ENCODE results near the gene IL17B.
A peak's percentile ranks its signal among the peaks of the same experiment; 100 is the strongest.

Gene IL17B

DNA sequence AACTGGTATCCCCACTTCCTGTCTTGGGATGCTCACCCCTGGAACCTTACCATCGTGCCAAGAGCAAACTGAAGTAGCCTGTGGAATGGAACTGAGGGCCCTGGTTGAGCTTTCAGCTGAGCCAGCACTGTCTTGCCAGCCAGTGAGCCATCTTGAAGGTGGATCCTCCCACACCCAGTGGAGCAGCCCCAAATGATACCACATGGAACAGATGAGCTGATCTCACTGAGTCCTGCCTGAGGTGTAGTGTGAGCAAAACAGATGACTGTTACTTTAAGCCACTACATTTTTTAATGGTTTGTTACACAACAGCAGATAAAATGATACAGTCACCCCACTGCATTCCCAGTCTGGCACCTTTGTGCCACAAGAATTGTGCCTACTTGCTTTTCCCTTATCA, 23.4 kb downstream of the IL17B start:
- no peak for DNase-seq

DNA sequence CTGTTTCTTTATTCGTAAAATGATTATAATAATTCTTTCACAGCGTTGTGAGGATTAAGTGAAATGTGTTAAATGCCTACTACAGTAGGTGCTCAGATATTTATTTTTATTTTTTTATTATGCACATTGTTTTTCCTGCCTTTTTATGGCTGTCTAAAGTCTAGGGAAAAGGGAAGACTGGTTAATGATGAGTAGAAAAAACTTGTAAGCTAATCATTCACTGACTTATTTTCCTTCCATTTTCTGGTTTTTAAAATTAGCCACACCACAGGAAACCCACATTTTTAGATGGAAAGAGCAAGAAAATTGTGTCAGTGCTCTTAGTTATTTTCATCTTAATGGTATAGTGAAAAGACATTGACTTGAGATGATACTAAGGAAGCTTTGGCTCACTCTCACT, 25.2 kb downstream of the IL17B start:
- no peak for DNase-seq

DNA sequence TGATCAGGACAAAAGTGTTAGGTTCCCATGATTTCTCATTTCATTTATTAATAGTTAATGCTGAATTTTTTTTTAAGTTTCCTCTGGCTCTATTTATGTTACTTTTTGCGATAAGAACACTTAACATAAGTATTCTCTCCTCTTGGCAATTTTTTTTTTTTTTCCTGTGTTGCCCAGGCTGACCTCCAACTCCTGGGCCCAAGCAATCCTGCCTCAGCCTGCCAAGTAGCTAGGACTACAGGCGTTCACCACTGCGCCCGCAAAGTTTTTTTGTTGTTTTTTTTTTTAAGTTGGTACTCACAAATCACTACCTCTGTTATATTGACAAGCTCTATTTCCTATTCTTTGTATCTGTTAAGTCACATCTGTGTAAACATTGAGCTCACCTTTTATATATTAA, 26.9 kb downstream of the IL17B start:
- no peak for DNase-seq

DNA sequence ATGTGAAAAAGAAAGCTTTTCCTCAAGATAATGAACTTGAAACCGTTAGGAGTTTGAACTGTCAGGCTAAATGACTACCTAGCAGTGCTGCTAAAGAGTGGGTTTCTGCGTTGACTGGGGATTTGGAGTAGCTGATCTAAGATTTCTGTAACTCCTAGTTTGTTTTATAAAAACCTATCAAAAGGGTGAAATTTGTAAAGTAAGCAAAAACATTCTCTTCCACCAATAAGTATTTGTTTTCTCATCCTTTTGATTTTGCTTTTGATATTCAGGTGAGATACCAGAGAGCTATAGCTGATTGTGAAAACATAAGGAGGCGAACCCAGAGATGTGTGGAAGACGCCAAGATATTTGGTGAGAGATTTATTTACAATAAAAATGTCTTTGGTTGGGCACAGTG, 29.7 kb downstream of the IL17B start:
- DNase-seq: no peak

DNA sequence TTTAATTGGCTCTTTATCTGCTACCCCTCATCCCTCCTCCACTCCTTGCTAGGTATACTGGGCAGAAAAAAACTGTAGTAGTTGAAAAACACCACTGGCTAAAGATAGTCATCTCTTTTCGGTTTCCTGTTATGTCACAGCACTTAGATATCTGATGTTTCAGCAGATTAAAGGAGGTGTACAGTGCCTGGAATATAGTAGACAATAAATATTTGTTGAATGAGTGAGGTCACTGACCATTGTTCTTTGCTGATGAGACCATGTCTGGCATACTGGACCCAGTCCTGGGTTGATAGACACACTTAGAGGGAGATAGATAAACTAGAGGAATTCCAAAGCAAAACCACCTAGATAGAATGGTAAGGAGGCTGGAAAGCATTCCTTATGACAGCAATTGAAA, 30.6 kb downstream of the IL17B start:
- no peak for DNase-seq

DNA sequence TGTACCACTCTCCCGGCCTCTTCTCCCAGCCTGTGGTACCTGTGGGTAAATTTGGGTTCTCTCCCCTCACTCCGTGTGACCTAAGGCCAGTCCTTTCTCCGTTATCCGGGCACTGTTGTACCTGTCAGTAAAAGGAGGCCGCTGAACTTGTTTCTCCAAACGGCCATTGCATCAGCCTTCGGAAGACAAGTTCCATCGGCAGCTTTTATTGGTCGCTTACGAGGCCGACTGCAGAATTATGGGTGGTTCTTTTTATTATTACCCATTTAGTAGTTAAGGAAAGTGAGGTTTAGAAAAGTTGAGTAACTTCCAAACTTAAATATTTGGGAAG, 33.2 kb downstream of the IL17B start:
- DNase-seq: no peak

DNA sequence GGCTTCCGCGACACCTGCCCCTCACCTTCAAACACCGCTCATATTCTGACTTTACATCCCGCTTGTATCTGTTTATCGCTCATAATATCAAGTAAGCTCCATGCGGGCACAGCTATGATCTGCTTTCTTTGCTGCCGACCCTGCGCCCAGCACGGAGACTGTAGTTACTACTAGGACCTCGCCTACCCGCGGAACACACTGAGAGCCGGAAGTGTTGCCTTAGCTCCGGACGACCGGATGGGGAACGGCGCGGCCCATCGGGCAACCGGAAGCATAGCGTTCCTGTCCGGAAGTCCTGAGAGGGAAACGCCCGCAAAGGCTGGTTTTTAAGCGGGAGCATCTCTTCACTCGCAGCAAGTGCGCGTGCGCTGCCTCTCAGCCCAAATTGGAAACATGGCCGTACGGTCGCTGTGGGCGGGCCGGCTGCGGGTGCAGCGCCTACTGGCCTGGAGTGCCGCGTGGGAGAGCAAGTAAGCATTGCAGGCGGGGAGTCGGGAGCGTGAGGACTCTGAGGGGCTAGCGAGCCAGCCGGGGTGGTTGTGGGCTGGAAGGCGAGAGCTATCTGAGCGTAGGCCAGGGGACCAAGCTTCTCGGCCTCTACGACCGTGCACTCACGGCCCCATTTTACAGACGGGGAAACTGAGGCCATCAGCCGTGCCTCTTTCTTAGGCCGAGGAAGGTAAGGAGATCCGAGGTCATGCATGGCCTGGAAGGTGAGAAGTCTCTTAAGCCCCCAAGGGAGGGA, 33.8 kb downstream of the IL17B start, which contains the start of gene GRPEL2:
Gene GRPEL2, plus strand, starts transcription at position 353 of the 745 bp plus-strand sequence. Its CDS starts 41 bp downstream, at position 394.
- peak; percentile 96 to 98 for DNase-seq

DNA sequence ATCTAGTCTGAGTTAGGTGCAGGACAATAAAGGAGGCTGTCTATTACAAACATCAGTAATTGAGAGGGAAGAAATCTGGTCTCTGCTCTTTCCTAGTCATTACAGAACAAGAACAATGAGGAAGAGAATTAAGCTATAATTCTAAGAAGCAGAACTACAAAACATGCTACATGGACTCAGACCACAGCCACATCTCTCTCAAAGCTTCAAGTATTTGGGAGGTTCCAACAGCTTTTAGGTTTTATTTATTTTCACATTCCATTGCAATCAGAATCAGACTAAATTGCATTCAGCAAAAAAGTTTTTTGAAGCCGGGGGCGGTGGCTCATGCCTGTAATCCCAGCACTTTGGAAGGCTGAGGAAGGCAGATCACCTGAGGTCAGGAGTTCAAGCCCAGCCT, 34.9 kb downstream of the IL17B start:
- DNase-seq: no peak

DNA sequence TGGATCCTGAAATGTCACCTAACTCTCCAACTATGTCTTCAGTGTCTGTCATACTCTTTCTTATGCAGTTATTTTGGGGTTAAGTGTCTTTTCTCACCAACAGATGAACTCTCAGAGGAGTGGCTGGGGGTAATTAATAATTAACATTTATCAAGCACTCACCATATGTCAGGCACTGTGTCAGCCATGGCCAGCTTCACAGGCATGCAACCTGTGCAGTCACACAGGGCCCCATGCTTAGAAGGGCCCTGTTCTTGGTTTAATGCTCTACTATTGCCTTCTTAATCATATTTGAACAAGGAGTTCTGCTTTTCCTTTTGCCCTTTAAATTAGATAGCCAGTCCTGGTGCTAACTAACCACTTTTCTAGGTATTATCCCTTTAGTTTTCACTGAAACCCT, 37.2 kb downstream of the IL17B start:
- DNase-seq: no peak

DNA sequence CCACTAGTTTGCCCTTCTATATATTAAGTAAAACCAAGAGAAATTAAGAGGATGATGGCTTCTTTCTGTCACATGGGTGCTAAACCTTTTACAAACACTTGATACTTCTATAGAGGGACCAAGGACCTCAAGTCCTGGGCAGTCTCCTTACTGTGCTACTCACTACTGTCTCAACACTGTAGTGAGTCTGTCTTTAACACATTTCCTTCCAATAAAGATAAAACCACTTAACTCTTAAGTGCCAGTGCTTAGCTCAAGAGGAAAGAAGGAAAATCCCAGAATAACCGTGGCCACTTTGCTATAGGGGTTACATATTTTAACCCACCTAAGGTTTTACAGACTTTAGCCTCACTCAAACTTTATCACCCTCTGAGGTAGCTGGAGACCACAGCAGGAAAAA, 38.2 kb downstream of the IL17B start:
- DNase-seq: no peak

DNA sequence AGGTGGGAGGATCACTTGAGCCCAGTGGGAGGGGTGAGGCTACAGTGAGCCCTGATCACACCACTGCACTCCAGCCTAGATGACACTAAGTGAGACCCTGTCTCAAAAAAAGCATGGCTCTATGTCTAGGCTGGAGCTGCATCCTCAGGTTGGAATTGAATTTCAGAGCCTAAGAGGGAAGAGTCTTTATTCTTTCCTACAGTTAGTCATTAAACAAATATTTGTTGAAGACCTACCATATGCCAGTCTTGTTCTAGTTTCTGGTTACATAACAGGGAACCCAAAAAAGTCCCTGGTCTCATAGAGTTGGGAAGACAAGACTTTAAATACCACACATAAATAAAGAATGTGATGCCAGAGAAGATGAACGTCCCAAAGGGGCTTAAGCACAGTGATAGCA, 40.7 kb downstream of the IL17B start:
- DNase-seq: no peak

DNA sequence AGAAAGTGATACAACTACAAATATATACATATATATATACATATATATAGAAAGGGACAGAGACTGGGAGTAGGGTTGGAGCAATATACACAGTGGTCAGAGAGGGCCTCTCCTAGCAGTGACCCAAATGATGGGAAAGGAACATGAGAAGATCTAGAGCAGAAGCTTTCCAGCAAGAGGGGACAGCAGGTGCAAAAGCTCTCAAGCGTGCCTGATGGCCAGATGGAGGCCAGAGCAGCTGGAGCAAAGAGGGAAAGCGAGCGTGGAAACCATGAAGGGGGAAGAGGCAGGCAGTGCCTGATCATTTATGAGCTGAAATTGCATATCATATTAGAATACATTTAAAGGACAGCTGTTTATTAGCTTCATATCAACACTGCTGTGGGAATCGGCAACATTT, 41.4 kb downstream of the IL17B start:
- peak; percentile 20 to 77 for DNase-seq

DNA sequence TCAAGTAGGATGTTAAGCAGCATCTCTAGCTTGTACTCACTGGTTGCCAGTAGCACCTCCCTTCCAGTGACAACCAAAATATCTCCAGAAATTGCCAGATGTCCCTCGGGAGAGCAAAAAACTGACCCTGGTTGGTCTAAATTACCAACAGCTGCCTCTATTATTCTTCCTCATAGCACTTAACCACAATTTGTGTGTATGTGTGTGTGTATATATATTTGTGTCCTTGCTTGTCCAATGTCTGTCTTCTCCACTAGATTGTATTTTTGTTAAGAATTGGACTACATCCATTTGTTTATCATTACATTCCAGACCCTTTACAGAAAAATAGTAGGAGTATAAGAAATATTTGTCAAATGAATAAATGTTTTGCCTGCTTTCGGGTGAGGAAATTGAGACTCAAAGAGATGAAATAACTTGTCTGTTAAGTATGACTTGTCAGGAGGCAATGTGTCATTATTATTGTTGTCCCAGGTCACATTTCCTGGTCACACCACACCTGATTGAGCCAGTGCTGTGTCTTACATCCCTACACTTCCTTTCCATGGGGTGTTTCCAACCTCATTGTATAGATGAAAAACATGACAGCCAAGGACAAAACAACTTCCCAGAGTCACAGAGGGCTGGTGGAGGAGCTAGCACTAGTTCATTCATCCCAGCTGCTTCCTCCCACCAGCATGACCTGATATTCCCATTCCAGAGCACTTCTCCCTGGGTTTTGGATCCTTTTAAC, 45.2 kb downstream of the IL17B start:
- no peak for DNase-seq

DNA sequence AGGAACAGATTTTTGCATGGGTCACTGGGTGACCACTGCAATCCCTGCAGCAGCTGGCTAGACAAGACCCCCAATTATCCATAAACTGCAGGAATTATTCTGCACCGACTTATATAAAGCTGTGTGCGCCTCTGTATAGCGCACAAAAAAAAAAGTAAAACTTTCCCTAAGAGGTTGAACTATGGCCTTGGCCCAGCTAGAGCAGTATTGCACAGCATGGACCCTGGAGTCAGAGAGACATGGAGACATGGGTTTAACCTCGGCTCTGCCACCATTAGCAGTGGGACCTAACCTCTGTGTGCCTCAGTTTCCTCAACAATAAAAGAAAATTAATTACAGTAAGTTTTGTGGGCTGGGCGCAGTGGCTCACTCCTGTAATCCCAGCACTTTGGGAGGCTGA, 50.9 kb downstream of the IL17B start:
- no peak for DNase-seq

DNA sequence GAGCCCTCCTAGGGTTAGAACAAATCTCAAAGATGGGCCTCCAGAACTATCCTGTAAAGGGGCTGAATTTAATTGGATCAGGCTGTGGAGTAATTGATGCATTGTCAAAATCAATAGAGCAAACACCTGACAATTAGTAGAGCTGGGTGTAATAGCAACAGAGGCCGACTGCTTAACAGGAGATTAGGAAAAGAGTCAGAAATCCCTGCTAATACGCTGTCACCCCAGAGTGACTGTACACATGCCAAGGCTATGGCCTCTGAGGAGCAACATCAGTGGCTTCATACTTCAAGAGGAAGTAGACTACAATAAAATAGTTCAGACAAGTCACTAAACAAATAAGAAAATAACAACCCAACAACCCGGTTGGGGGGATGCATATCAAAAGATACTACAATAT, 52.5 kb downstream of the IL17B start:
- no peak for DNase-seq

DNA sequence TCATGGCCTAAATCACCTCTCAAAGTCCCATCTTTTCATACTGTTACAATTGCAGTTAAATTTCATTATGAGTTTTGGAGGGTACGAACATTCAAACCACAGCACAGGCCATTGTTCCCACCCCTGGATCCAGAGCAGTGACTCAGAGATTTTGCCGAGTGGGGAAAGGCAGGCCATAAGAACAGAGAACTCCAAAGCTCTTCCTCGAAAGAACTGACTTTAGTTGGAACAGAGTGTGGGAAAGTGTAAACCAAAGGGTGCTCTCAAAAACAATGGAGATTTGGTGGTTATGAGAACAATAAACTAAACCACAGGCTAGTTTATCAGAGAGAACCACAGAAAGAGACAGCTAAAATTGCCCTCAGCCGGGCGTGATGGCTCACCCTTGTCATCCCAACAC, 53.2 kb downstream of the IL17B start:
- no peak for DNase-seq

DNA sequence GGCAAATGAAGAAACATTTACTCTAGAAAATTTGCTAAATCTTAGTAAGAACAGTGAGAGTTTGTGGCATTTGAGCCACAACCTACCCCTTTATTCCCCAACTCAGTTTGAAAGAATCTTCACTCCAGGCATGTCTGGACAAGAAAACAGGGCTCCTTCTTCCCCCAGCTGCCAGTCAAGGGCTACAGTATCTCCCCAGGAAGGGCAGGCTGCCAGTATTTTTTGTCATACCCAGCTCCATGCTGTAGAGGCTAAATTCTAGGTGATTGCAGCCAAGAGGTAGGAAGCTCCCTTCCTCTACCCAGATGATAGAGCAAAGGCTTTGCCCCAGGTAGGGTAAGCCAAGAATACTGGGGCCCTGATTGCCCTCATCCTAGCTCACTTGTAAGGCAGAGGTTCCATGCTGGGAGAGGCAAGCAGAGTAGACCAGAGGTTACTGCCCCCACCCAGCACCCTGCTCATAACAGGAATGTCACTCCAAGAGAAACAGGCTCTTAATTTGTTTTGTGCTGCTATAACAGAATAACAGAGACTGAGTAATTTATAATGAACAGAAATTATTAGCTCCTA, 53.8 kb downstream of the IL17B start:
- no peak for DNase-seq

DNA sequence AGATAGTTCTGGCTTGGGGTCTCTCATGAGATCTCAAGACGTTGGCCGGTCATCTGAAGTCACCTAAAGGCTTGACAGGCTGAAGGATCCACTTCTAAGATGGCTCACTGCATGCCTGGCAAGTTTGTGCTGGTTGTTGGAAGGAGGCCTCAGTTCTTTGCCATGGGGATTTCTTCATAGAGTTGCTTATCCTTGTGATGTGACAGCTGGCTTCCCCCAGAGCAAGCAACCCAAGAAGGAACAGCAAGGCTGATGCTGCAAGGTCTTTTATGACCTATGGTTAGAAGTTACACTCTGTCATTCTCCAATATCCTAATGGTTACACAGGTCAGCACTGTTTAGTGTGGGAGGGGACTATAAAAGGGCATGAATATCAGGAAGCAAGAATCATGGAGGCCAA, 54.5 kb downstream of the IL17B start:
- DNase-seq: no peak

Measured in NCI-H526 (cell line).